GM04503 (cell line): Measurements from ENCODE around the gene PRR19.

Experiments used
- DNase-seq: peaks from one replicate; pipeline ENCODE4 v3.0.0-alpha.2; 2012; ENCODE audit warnings: low read depth

PRR19 gene

GRCh38 chr19:42271045-42271419 lies 30.9 kb upstream of the PRR19 start:
- DNase-seq, result no peak

GRCh38 chr19:42271861-42272534 lies 29.9 kb upstream of the PRR19 start:
- DNase-seq, result no peak

DNA sequence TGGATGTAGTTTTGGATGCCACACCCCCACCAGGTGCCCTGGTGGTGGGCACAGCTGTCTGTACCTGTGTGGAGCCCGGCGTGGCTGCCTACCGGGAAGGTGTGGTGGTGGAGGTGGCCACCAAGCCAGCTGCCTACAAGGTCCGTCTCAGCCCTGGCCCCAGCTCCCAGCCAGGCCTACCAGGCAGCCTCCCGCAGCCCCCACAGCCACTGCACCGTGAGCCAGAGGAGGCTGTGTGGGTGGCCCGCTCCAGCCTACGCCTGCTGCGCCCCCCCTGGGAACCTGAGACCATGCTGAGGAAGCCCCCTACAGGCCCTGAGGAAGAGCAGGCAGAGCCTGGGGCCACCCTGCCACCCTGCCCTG lies 29.4 kb upstream of the PRR19 start:
- DNase-seq, result no peak

DNA sequence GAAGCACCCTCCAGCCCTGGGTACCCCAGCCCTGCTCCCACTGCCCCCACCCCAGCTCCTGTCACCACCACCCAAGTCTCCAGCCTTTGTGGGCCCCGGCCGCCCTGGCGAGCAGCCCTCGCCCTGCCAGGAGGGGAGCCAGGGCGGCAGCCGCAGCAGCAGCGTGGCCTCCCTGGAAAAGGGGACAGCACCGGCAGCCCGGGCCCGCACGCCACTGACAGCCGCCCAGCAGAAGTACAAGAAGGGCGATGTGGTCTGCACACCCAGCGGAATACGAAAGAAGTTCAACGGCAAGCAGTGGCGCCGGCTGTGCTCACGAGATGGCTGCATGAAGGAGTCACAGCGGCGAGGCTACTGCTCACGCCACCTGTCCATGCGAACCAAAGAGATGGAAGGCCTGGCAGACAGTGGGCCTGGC lies 28.9 kb upstream of the PRR19 start:
- DNase-seq, result no peak

DNA sequence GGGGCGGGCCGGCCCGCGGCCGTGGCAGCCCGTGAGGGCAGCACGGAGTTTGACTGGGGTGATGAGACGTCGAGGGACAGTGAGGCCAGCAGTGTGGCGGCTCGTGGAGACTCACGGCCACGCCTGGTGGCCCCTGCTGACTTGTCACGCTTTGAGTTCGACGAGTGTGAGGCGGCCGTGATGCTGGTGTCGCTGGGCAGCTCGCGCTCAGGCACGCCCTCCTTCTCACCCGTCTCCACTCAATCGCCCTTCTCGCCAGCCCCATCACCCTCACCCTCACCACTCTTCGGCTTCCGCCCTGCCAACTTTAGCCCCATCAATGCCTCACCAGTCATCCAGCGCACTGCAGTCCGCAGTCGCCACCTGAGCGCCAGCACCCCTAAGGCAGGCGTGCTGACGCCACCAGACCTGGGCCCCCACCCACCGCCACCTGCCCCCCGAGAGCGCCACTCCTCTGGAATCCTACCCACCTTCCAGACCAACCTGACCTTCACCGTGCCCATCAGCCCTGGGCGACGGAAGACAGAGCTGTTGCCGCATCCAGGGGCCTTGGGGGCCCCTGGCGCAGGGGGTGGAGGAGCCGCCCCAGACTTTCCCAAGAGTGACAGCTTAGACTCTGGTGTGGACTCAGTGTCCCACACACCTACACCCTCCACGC lies 28.4 kb upstream of the PRR19 start:
- DNase-seq, result no peak

GRCh38 chr19:42274065-42274682 lies 27.8 kb upstream of the PRR19 start:
- DNase-seq, result no peak

DNA sequence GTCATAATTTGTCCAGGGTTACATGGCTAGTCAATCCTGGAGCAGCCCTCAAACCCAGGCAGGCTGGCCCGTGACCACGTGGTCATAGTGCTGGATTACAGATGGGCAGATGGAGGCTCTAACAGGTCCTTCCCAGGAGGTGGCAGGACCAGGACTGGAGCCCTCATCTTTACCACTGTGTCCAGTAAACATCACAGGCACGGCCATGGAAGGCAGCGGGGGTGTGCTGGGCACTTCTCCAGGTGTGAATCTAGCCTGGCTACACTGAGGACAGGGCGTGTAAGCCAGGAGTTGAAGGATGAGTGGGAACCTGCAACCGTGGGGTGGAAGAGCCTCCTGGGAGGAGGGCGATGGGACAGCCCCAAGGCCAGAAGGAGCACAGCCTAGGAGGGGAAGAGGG lies 26.8 kb upstream of the PRR19 start:
- DNase-seq, result no peak

GRCh38 chr19:42275517-42275916 lies 26.4 kb upstream of the PRR19 start:
- DNase-seq, result no peak

DNA sequence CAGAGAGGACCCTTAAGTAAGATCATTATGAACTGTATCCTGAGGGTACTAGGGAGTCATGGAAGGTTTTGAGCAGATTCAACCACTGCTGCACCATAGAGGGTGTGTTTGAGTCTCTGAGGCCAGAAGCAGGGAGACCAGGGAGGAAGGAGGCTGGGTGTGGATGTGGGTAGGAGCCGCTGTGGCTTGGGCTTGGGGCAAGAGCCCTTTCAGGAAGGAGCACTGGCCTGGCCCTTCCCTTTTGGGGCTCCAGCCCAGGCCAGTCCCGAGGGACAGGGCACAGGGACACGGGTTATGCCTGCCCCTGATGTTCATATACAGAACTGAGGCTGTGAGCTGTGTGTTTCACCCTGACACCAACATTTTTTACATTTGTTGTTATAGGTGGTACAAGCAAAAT lies 25.6 kb upstream of the PRR19 start:
- DNase-seq, result no peak

GRCh38 chr19:42276821-42277220 lies 25.1 kb upstream of the PRR19 start:
- DNase-seq, result no peak

- DNase-seq, result no peak
Measured at GRCh38 chr19:42277821-42278451, 24.0 kb upstream of the PRR19 start.

DNA sequence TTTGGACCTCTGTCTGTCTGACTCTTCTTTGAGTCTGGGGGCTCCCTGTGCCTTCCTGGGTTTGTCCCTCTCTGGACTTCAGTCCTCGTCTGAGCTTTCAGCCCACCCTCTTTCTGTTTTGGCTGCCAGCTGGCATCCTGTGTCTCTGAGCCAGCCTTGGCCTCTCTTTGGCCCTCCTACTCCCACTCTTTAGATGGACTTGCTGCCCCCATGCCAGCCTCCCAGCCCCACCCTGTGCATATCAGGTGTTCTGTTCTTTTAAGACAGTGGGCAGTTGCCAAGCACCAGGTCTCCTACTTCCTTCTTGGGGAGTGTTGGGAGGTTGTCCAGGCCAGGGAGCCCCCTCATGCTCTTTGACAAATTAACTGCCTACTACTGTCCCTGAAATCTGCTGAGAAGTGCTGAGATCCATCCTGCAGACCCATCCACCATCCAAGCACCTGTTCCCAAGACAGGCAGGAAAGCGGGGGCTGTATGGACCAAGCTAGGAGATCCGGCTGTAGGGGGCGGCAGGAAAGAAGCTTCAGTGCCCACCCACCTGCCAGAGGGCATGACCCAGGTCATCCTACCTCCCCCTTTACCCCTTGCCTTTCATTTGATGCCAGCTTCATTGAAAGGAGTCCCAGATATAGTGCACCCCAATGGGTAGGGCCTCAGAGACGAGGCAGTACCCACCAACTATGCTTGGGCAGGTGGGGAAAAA lies 23.3 kb upstream of the PRR19 start:
- no peak for DNase-seq

GRCh38 chr19:42279155-42279901 lies 22.6 kb upstream of the PRR19 start:
- no peak for DNase-seq

GRCh38 chr19:42279902-42280814 lies 21.8 kb upstream of the PRR19 start:
- DNase-seq, result no peak

- no peak for DNase-seq
Measured at GRCh38 chr19:42280815-42281145, 21.2 kb upstream of the PRR19 start.

DNA sequence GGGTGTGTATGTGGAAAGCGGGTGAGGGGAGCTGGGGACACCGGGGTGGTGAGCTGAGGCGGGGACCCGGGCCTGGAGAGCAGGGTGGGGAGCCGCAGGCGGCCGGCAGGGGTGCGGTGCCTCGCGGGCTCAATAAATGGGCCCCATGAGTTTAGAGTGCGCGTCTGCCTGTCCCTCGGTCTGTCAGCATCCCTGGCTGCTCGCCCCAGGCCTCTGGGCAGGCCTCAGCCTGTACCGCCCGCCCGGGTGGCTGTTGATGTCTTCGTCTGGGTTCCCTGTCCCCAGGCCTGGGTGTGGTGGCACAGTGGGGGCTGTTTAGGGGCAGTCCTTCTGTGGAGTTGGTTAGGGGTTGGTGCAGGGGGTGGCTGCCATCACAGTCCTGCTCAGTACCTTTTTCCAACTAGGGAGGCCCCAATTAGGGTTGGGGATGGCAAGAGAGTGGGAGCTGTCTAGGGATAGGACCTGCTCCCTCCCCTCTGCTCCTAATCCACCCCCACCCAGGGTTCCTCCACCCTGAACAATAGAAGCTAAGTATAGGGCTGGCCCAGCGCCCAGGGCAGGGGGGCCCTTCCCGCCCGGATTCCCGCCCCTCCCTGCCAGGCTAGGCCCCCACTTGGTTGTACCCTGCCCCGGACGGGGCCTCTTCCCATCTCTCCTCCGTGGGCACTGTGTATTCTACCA lies 20.6 kb upstream of the PRR19 start:
- DNase-seq, result no peak

GRCh38 chr19:42281827-42282762 lies 19.8 kb upstream of the PRR19 start:
- DNase-seq, result no peak

DNA sequence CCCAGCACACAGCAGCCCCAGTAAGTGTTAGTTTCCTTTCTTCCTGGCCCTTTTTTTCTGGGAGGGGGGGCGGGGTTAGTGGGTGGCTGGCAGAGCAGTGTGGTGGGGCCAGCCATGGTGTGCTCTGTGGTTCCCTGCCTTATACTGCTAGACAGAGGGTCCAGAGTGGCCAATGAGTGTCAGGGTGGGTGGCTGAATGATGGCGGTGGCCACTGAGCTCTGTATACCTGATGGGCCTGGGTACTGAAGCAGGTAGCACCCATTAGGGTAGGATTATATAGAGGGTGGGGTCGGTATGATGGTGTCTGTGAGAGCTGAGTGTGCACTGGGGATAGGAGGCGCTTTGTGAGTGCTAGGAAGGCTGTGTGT lies 19.1 kb upstream of the PRR19 start:
- DNase-seq, result no peak
